HEK293 (cell line): ENCODE results near the gene VSTM2B.

Source experiments
- CTCF ChIA-PET: fragments of 350-600 bp; formaldehyde crosslinking; extraction: SDS; loops from one replicate; lab custom pipeline; 2021; ENCODE audit warnings: antibody characterized with exemption; lab: Yijun Ruan, JAX
- POLR2A ChIA-PET: fragments of 300-600 bp; formaldehyde crosslinking; extraction: SDS; loops from one replicate; lab custom pipeline; 2020; ENCODE audit warnings: antibody characterized with exemption, inconsistent platforms; lab: Yijun Ruan, JAX
- H3K27ac ChIP-seq: fragments of 200-500 bp; sonication (Bioruptor generic); 2 replicates; pipeline ENCODE4 v1.5.1; 2014; ENCODE audit warnings: low read depth, low read length, control low read depth, inconsistent platforms; ENCODE audit errors: extremely low read depth
- H3K36me3 ChIP-seq, 2 experiments: fragments of 200-500 bp in 1 of 2; sonication (Bioruptor generic) in 1 of 2; 1 replicate in 1 of 2; 2 replicates in 1 of 2; pipeline ENCODE4 v1.5.1; 2014 to 2017; ENCODE audit warnings: inconsistent platforms in 2 of 2, low read length in 2 of 2; ENCODE audit not compliant: control insufficient read depth in 2 of 2, insufficient read depth in 1 of 2
- H3K4me1 ChIP-seq: fragments of 200-500 bp; sonication (Bioruptor generic); 2 replicates; pipeline ENCODE4 v1.5.1; 2014; ENCODE audit warnings: mild to moderate bottlenecking, low read length, inconsistent platforms; ENCODE audit not compliant: control insufficient read depth, insufficient read depth
- H3K4me3 ChIP-seq: 2 replicates; pipeline ENCODE4 v1.5.1; 2011; ENCODE audit warnings: low read depth, mild to moderate bottlenecking, control low read depth, low read length, moderate library complexity
- H3K9me3 ChIP-seq: fragments of 200-500 bp; sonication (Bioruptor generic); 2 replicates; pipeline ENCODE4 v1.5.1; 2014; ENCODE audit warnings: low read depth, low read length, inconsistent platforms; ENCODE audit not compliant: control insufficient read depth, insufficient read depth
- AEBP2 ChIP-seq: fragments of 450-650 bp; formaldehyde crosslinking; IDR thresholded peaks from 2 replicates; pipeline ENCODE4 v1.5.1; 2016; ENCODE audit warnings: missing biosample characterization, missing genetic modification characterization, borderline replicate concordance
- GFI1B ChIP-seq: fragments of 450-650 bp; formaldehyde crosslinking; IDR thresholded peaks from 2 replicates; pipeline ENCODE4 v1.5.1; 2016; ENCODE audit warnings: missing biosample characterization, missing genetic modification characterization
- GLIS2 ChIP-seq: fragments of 450-650 bp; formaldehyde crosslinking; IDR thresholded peaks from 2 replicates; pipeline ENCODE4 v1.5.1; 2016; ENCODE audit warnings: missing biosample characterization, missing genetic modification characterization
- KLF7 ChIP-seq: fragments of 450-650 bp; formaldehyde crosslinking; IDR thresholded peaks from 2 replicates; pipeline ENCODE4 v1.5.1; 2016; ENCODE audit warnings: missing biosample characterization, missing genetic modification characterization, borderline replicate concordance
- OVOL3 ChIP-seq: fragments of 450-650 bp; formaldehyde crosslinking; IDR thresholded peaks from 2 replicates; pipeline ENCODE4 v1.5.1; 2016; ENCODE audit warnings: missing biosample characterization, missing genetic modification characterization
- ZBTB21 ChIP-seq: fragments of 450-650 bp; formaldehyde crosslinking; IDR thresholded peaks from 2 replicates; pipeline ENCODE4 v1.5.1; 2017; ENCODE audit warnings: missing biosample characterization, missing genetic modification characterization
- ZBTB48 ChIP-seq: fragments of 450-650 bp; formaldehyde crosslinking; IDR thresholded peaks from 2 replicates; pipeline ENCODE4 v1.5.1; 2016; ENCODE audit warnings: missing biosample characterization, missing genetic modification characterization
- ZBTB6 ChIP-seq: fragments of 450-650 bp; formaldehyde crosslinking; IDR thresholded peaks from 2 replicates; pipeline ENCODE4 v1.5.1; 2017; ENCODE audit warnings: missing biosample characterization, missing genetic modification characterization
- ZFP41 ChIP-seq: fragments of 450-650 bp; formaldehyde crosslinking; IDR thresholded peaks from 2 replicates; pipeline ENCODE4 v1.5.1; 2016; ENCODE audit warnings: missing biosample characterization, missing genetic modification characterization, borderline replicate concordance
- ZNF121 ChIP-seq: fragments of 450-650 bp; formaldehyde crosslinking; IDR thresholded peaks from 2 replicates; pipeline ENCODE4 v1.5.1; 2016; ENCODE audit warnings: missing biosample characterization, missing genetic modification characterization
- ZNF132 ChIP-seq: fragments of 450-650 bp; formaldehyde crosslinking; IDR thresholded peaks from 2 replicates; pipeline ENCODE4 v1.5.1; 2017; ENCODE audit warnings: missing biosample characterization, missing genetic modification characterization, borderline replicate concordance
- ZNF2 ChIP-seq: fragments of 450-650 bp; formaldehyde crosslinking; IDR thresholded peaks from 2 replicates; pipeline ENCODE4 v1.5.1; 2016; ENCODE audit warnings: missing biosample characterization, missing genetic modification characterization
- ZNF433 ChIP-seq: fragments of 450-650 bp; formaldehyde crosslinking; IDR thresholded peaks from 2 replicates; pipeline ENCODE4 v1.5.1; 2016; ENCODE audit warnings: missing biosample characterization, missing genetic modification characterization, low read depth
- ZNF521 ChIP-seq: fragments of 450-650 bp; formaldehyde crosslinking; IDR thresholded peaks from 2 replicates; pipeline ENCODE4 v1.5.1; 2017; ENCODE audit warnings: missing biosample characterization, mild to moderate bottlenecking, missing genetic modification characterization
- ZNF529 ChIP-seq: fragments of 450-650 bp; formaldehyde crosslinking; IDR thresholded peaks from 2 replicates; pipeline ENCODE4 v1.5.1; 2017; ENCODE audit warnings: missing genetic modification characterization, missing biosample characterization; ENCODE audit not compliant: insufficient replicate concordance
- ZNF549 ChIP-seq: fragments of 450-650 bp; IDR thresholded peaks from 2 replicates; pipeline ENCODE4 v1.5.1; 2018; ENCODE audit warnings: missing biosample characterization, missing genetic modification characterization, mild to moderate bottlenecking, inconsistent platforms, moderate library complexity
- ZNF555 ChIP-seq: fragments of 450-650 bp; formaldehyde crosslinking; conservative IDR thresholded peaks from 2 replicates; pipeline ENCODE4 v1.5.1; 2017; ENCODE audit warnings: missing biosample characterization, mild to moderate bottlenecking, missing genetic modification characterization, inconsistent platforms
- ZNF571 ChIP-seq: fragments of 450-650 bp; formaldehyde crosslinking; IDR thresholded peaks from 2 replicates; pipeline ENCODE4 v1.5.0; 2017; ENCODE audit warnings: missing biosample characterization, missing genetic modification characterization
- ZNF585B ChIP-seq: fragments of 450-650 bp; formaldehyde crosslinking; IDR thresholded peaks from 2 replicates; pipeline ENCODE4 v1.5.1; 2016; ENCODE audit warnings: missing biosample characterization, missing genetic modification characterization
- ZNF660 ChIP-seq: fragments of 450-650 bp; IDR thresholded peaks from 2 replicates; pipeline ENCODE4 v1.5.1; 2018; ENCODE audit warnings: missing biosample characterization, mild to moderate bottlenecking, missing genetic modification characterization
- ZNF692 ChIP-seq: fragments of 450-650 bp; formaldehyde crosslinking; IDR thresholded peaks from 2 replicates; pipeline ENCODE4 v1.5.1; 2016; ENCODE audit warnings: missing biosample characterization, missing genetic modification characterization
- ZNF776 ChIP-seq: fragments of 450-650 bp; formaldehyde crosslinking; IDR thresholded peaks from 2 replicates; pipeline ENCODE4 v1.5.0; 2017; ENCODE audit warnings: missing biosample characterization, missing genetic modification characterization, borderline replicate concordance
- ZSCAN16 ChIP-seq: fragments of 450-650 bp; formaldehyde crosslinking; IDR thresholded peaks from 2 replicates; pipeline ENCODE4 v1.5.1; 2016; ENCODE audit warnings: missing biosample characterization, missing genetic modification characterization

The VSTM2B gene

GRCh38 chr19:29569038-29569911 is 43.5 kb downstream of the VSTM2B start:
- H3K36me3 ChIP-seq: no peaks in the 10 kb centered on the region; a peak in 1 of 3 replicates
- ChIA-PET CTCF (no interaction called here), POLR2A (interaction anchor here (0.7 kb wide), 1 partner anchor 698 kb away, joined by 3 read pairs; no protein-coding TSS in a partner anchor)
- H3K4me3 ChIP-seq: no peak overlapping the region
- H3K9me3 ChIP-seq: no peaks in the 10 kb centered on the region; the same call in none of the 2 replicates
- TF ChIP-seq KLF7: no peak
- TF ChIP-seq ZBTB48 (tag by site-specific recombination): no peak
- TF ChIP-seq ZNF433 (tag by site-specific recombination): no peak
- TF ChIP-seq ZNF692 (tag by site-specific recombination): no peak
- no peak for TF ChIP-seq ZBTB21 (tag by site-specific recombination)
- TF ChIP-seq ZNF2 (tag by site-specific recombination): no peak
- TF ChIP-seq ZNF549 (tag by site-specific recombination): no peak
- no peak for TF ChIP-seq ZNF529 (tag by site-specific recombination)
- no peak for TF ChIP-seq OVOL3 (tag by site-specific recombination)
- no peak for TF ChIP-seq ZFP41 (tag by site-specific recombination)
- TF ChIP-seq ZNF555 (tag by site-specific recombination): no peak
- TF ChIP-seq GLIS2 (tag by site-specific recombination): no peak
- TF ChIP-seq GFI1B (tag by site-specific recombination): no peak
- no peak overlapping the region for H3K27ac ChIP-seq
- H3K4me1 ChIP-seq: peaks cover 8% of the 10 kb centered on the region

GRCh38 chr19:29571181-29571580 is 45.4 kb downstream of the VSTM2B start:
- Histone ChIP-seq H3K4me1 (peaks cover 13% of the 10 kb centered on the region), H3K36me3 (no peaks in the 10 kb centered on the region; a peak in 1 of 3 replicates), H3K4me3 (no peak overlapping the region), H3K9me3 (no peaks in the 10 kb centered on the region; the same call in 1 of the 2 replicates), H3K27ac (no peak overlapping the region)
- ChIA-PET CTCF (interaction anchor here (0.7 kb wide), 1 partner anchor 209 kb away, joined by 3 read pairs; no protein-coding TSS in a partner anchor), POLR2A (no interaction called here)
- no peak for TF ChIP-seq ZNF571 (tag by site-specific recombination)
- TF ChIP-seq ZBTB6: no peak
- TF ChIP-seq ZNF585B (tag by site-specific recombination): no peak
- no peak for TF ChIP-seq ZNF132 (tag by site-specific recombination)
- TF ChIP-seq ZNF776 (tag by site-specific recombination): no peak
- no peak for TF ChIP-seq ZNF121 (tag by site-specific recombination)
- TF ChIP-seq ZSCAN16 (tag by site-specific recombination): no peak
- TF ChIP-seq ZNF521 (tag by site-specific recombination): no peak
- no peak for TF ChIP-seq AEBP2
- no peak for TF ChIP-seq ZNF660
